Spleen (tissue), 11 donors: ENCODE measurements around the gene SLC8A1. TPM values are rescaled to one million over a fixed set of nuclear protein-coding genes. Genes with fewer than 3 reads are reported as not detected.
"Not testable (repeated sequence)": the region's sequence is repeated elsewhere in the genome, so short reads cannot be mapped to it uniquely, and the experiment has no call there.

Experiments used
- DNase-seq: peaks from one replicate; pipeline ENCODE4 v3.0.0-alpha.2; 2020
- H3K27ac ChIP-seq, 8 donors: fragments of 200-600 bp; sonication (generic) in 7 of 8; 1 replicate in 4 of 8; 2 replicates in 4 of 8; pipeline versions ENCODE4 v1.5.0 to v1.8.0; 2016 to 2021; ENCODE audit warnings: inconsistent platforms in 4 of 8, mild to moderate bottlenecking in 4 of 8, moderate library complexity in 1 of 8
- H3K27me3 ChIP-seq, 7 donors: fragments of 200-600 bp; sonication (generic) in 6 of 7; replicated peaks in 1 of 7; 1 replicate in 4 of 7; 2 replicates in 3 of 7; pipeline versions ENCODE4 v1.5.0 to v1.8.0; 2016 to 2021; ENCODE audit warnings: inconsistent platforms in 3 of 7, mild to moderate bottlenecking in 1 of 7
- H3K36me3 ChIP-seq, 6 donors: fragments of 200-600 bp; sonication (generic) in 5 of 6; 1 replicate in 4 of 6; 2 replicates in 2 of 6; pipeline versions ENCODE4 v1.5.0 to v1.8.0; 2016 to 2021; ENCODE audit warnings: inconsistent platforms in 2 of 6
- H3K4me1 ChIP-seq, 6 donors: fragments of 200-600 bp; sonication (generic) in 5 of 6; 1 replicate in 3 of 6; 2 replicates in 3 of 6; pipeline versions ENCODE4 v1.5.0 to v1.8.0; 2016 to 2021; ENCODE audit warnings: inconsistent platforms in 3 of 6
- H3K4me3 ChIP-seq, 8 donors: fragments of 200-600 bp; sonication (generic) in 7 of 8; 1 replicate in 4 of 8; 2 replicates in 4 of 8; pipeline versions ENCODE4 v1.5.0 to v1.8.0; 2016 to 2021; ENCODE audit warnings: inconsistent platforms in 4 of 8, mild to moderate bottlenecking in 4 of 8, moderate library complexity in 2 of 8
- H3K9me3 ChIP-seq, 8 donors: fragments of 200-600 bp; sonication (generic) in 7 of 8; 1 replicate in 4 of 8; 2 replicates in 4 of 8; pipeline versions ENCODE4 v1.5.0 to v1.8.0; 2016 to 2021; ENCODE audit warnings: inconsistent platforms in 4 of 8
- CTCF ChIP-seq, 11 experiments: fragments of 200-600 bp in 7 of 11; fragments of 450-650 bp in 4 of 11; sonication (generic) in 4 of 11; IDR thresholded peaks in 8 of 11; conservative IDR thresholded peaks in 3 of 11; 1 replicate in 7 of 11; 2 replicates in 4 of 11; pipeline versions ENCODE4 v1.4.0 to v1.8.0; 2016 to 2021; ENCODE audit warnings: antibody characterized with exemption in 11 of 11, inconsistent platforms in 4 of 11, mild to moderate bottlenecking in 1 of 11
- POLR2A ChIP-seq, 3 donors: fragments of 450-650 bp; IDR thresholded peaks; one replicate each; pipeline ENCODE4 v1.5.1; 2017; ENCODE audit warnings: antibody characterized with exemption in 3 of 3, mild to moderate bottlenecking in 1 of 3
- POLR2AphosphoS5 ChIP-seq, 3 donors: sonication (generic); formaldehyde crosslinking; IDR thresholded peaks; one replicate each; pipeline ENCODE4 v1.5.1; 2017; ENCODE audit warnings: antibody characterized with exemption in 3 of 3
- WGBS, 5 donors: extraction: QIAGEN DNeasy Blood & Tissue Kit in 3 of 5; methylation state at CpG; one replicate each; pipeline versions ENCODE4 v1.1.5 to v1.1.7; 2013 to 2018; 5-methylcytosine and 5-hydroxymethylcytosine counted together
- intact Hi-C: fragments of 100-400 bp; cut with DNase I; formaldehyde crosslinking; loops from one replicate; pipeline ENCODE4 v1.15.0; 2023; ENCODE audit warnings: low total_unique reads
- polyA plus RNA-seq, 3 donors: library from polyadenylated mRNA; stranded (reverse); fragments of 200-250 nt; gene quantifications; one replicate each; pipeline ENCODE4 v1.2.1, GENCODE V29; 2013
- total RNA-seq, 7 donors: library from RNA; depleted of rRNA in 3 of 7; stranded (reverse); fragments of >200 nt in 3 of 7; fragmentation: NEBNext Ultra II Directional in 4 of 7; extraction: Animal tissue kit (Norgen Biotek cat#: 25700) in 4 of 7; gene quantifications; one replicate each; pipeline versions ENCODE4 v1.1.0 to v1.2.1, GENCODE V29; 2016 to 2021
- donor health status: healthy with polysubstance abuse.
- donor health status: DM: no; HTN: no; CAD: no; lungs with moderate emphysema.
- donor health status: DM: no; HTN: no; CAD: no.
- donor health status: Bipolar disorder and iron deficiency.
- donor health status: healthy.
- donor health status: DM: no; HTN: no; CAD: no.
- donor health status: DM: yes; HTN: yes; CAD: no.

SLC8A1 gene
- total and polyA plus RNA-seq, 10 donors, result 0.36 to 86.0 (median 58.3) TPM

- H3K27me3 ChIP-seq, result no peaks in the 10 kb centered on the region
- TF ChIP-seq POLR2AphosphoS5 (IDR thresholded peaks at IDR 0.05), result no peak
- no peak for TF ChIP-seq POLR2A (IDR thresholded peaks at IDR 0.05)
- no peaks in the 10 kb centered on the region for H3K36me3 ChIP-seq
- intact Hi-C loops, result no loop called here
- H3K4me1 ChIP-seq, result no peaks in the 10 kb centered on the region
- H3K27ac ChIP-seq, result no peak overlapping the region
- WGBS, 5 donors, result 76 to 85% (median 82%) methylated on average over 4 to 5 of the region's 5 CpGs
- H3K4me3 ChIP-seq, result no peak overlapping the region
- DNase-seq, result no peak
- no peaks in the 10 kb centered on the region for H3K9me3 ChIP-seq
Measured at GRCh38 chr2:40087434-40087833, 364.5 kb downstream of the SLC8A1 start.

DNA sequence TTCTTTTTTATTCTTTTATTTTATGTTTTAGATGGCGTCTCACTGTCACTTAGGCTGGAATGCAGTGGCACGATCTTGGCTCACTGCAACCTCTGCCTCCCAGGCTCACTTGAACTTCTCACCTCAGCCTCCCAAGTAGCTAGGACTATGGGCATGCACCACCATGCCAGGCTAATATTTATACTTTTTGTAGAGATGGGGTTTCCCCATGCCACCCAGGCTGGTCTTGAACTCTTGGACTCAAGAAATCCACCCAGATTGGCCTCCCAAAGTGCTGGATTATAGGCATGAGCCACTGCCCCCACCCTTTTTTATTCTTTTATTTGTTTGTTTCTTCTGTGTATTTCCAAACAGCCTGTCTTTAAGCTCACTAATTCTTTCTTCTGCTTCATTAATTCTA, 366.1 kb downstream of the SLC8A1 start:
- DNase-seq, result no peak
- no peaks in the 10 kb centered on the region for H3K4me1 ChIP-seq
- H3K4me3 ChIP-seq, result no peak overlapping the region
- WGBS, 5 donors, result 86 to 95% (median 89%) methylated on average over 2 of the region's 2 CpGs
- no peak for TF ChIP-seq POLR2AphosphoS5 (IDR thresholded peaks at IDR 0.05)
- TF ChIP-seq CTCF (IDR thresholded peaks at IDR 0.05 in 8 of 11, conservative IDR thresholded peaks at IDR 0.05 in 3 of 11), result no peak
- TF ChIP-seq POLR2A (IDR thresholded peaks at IDR 0.05), result no peak
- intact Hi-C loops, result no loop called here
- H3K36me3 ChIP-seq, result no peaks in the 10 kb centered on the region
- H3K27ac ChIP-seq, result no peak overlapping the region
- no peaks in the 10 kb centered on the region for H3K27me3 ChIP-seq
- H3K9me3 ChIP-seq, result no peaks in the 10 kb centered on the region

DNA sequence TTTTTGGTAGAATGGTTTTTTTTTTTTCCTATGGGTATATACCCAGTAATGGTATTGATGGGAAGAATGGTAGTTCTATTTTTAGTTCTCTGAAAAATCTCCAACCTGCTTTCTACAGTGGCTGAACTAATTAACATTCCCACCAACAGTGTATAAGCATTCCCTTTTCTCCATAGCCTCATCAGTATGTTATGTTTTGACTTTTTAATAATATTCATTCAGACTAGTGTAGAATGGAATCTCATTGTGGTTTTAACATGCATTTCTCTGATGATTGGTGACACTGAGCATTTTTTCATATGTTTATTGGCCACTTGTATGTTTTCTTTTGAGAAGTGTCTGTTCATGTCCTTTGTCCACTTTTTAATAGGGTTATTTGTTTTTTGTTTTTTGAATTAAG, 378.6 kb downstream of the SLC8A1 start:
- intact Hi-C loops, result not testable (repeated sequence)

GRCh38 chr2:40072442-40073232, 379.3 kb downstream of the SLC8A1 start:
- WGBS, 5 donors, result 89 to 95% (median 93%) methylated on average over 10 to 12 of the region's 12 CpGs

More for the DNA sequence above, 378.6 kb downstream of the SLC8A1 start:
- not testable (repeated sequence) for H3K27ac ChIP-seq, H3K4me1 ChIP-seq, H3K4me3 ChIP-seq, DNase-seq, H3K36me3 ChIP-seq, H3K27me3 ChIP-seq
- peaks cover 0 to 21% (median 10%) of the 10 kb centered on the region in 8 donors for H3K9me3 ChIP-seq

More at GRCh38 chr2:40072442-40073232, 379.3 kb downstream of the SLC8A1 start:
- Histone ChIP-seq H3K4me1 (no peaks in the 10 kb centered on the region), H3K27me3 (no peaks in the 10 kb centered on the region), H3K27ac (no peak overlapping the region), H3K36me3 (no peaks in the 10 kb centered on the region), H3K4me3 (no peak overlapping the region), H3K9me3 (peaks cover 0 to 21% (median 10%) of the 10 kb centered on the region in 8 donors)
- intact Hi-C loops, result no loop called here
- TF ChIP-seq CTCF (IDR thresholded peaks at IDR 0.05 in 8 of 11, conservative IDR thresholded peaks at IDR 0.05 in 3 of 11) (no peak), POLR2A (IDR thresholded peaks at IDR 0.05) (no peak), POLR2AphosphoS5 (IDR thresholded peaks at IDR 0.05) (no peak)
- DNase-seq, result no peak
